ENCODE data around the gene PSMD12.
A peak's percentile ranks its signal among the peaks of the same experiment; 100 is the strongest.

The PSMD12 gene

GRCh38 chr17:67385122-67385988 lies 19.0 kb upstream of the PSMD12 start:
- no peak for DNase-seq

DNA sequence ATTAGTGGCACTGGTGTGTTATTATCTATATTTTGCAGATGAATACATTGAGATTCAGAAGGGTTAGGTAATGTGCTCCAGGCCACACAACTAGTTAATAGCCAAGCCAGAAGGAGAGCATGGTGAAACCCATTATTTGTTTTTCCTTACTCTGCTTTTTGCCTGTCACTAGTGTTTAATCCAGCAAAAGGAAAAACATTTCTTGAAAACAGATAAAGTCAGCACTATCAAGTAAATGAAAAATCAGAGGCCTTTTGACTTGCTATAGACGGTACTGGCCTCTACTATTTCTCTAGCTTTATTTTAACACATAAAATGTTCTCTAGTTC lies 15.5 kb upstream of the PSMD12 start:
- DNase-seq: no peak

- no peak for DNase-seq
Measured at GRCh38 chr17:67379251-67379630, 12.9 kb upstream of the PSMD12 start.

DNA sequence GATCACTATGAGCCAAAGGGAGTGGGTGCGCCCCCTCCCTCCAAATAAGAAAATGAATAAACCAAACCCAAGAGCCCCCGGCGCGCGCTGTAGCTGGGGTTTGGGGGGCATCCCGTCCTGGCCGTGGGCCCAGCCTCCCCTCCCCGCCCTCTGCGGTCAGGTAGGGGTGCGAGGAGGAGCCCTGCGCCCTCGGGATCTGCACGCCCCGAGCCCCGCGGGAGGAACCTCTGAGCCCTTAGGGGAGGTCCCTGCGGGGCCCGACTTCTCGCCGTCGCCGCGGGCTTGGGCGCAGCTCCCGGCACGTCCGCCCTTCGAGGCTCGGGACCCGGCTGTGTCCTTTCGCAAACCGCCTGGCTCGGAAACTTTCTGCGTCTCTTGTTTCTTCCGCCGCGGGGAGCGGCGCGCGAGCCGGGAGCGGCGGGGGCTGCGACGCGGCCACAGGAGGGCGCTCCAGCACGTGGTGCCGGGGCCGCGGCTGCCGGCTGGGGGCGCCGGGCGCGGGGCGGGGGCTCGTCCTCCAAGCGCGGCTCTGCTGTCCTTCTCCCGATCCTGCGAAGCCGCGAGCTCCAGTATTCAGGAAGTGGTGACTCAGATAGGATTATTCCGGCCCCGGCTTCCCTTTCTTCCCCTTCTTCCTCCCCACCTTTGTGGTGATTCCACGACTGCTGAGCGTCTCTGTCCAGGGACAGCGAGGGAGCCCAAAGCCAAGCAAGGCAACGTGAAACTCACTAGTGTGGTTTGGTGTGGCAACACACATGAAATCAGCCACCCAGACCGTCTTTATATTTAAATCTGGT lies 12.3 kb upstream of the PSMD12 start:
- DNase-seq: peak; percentile 60

DNA sequence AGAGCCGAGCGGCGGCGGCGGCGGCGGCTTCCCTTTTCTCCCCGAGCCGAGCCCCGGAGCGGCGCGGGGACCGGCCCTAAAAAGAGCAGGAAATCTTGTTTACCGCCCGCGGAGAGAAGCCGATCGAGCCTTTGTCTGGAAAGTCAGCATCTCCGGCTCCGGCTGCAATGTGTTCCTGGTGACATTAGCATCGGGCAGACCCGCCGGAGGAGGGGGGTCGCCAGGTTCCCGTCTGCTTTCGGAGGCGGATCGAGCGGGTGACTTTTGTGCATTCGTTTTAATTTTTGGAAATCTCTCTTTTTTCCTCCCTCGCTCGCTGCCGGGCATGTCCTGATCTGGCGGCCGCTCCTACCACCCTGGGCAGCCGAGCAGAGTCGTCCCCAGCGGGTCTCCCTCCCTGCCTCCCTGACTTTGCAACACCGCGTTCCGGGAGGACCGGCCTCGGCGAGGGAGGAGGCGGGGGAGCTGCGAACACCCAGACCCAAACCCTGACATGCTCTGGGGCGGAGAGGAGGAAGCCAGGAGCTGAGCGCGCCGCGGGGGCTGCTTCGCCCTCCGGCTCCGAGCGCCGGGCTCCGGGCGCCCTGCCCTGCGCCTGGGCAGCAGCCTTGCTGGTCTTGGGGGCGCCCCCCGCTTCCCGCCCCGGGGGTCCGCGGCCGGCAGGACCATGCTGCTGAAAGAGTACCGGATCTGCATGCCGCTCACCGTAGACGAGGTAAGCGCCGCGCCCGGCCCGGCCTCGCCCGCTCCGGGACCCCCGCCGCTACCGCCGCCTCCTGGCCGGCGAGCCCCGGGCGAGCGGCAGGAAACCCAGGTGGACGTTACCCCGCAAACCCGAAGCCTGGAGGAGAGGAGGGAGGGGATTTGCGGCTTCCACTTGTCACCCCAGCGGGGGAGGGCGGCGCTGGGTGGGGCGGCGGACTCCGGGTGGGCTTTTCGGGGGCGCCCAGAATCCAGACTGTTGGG lies 11.4 kb upstream of the PSMD12 start:
- peak; percentile 25 for DNase-seq

GRCh38 chr17:67376737-67377487 lies 10.5 kb upstream of the PSMD12 start, which contains the start of gene PITPNC1:
TSS of gene PITPNC1 (plus strand) at chr17:67377281.
- peak; percentile 66 for DNase-seq

GRCh38 chr17:67376415-67376736 lies 10.0 kb upstream of the PSMD12 start:
- no peak for DNase-seq

GRCh38 chr17:67375716-67376115 lies 9.3 kb upstream of the PSMD12 start:
- no peak for DNase-seq

GRCh38 chr17:67375054-67375427 lies 8.7 kb upstream of the PSMD12 start:
- no peak for DNase-seq

DNA sequence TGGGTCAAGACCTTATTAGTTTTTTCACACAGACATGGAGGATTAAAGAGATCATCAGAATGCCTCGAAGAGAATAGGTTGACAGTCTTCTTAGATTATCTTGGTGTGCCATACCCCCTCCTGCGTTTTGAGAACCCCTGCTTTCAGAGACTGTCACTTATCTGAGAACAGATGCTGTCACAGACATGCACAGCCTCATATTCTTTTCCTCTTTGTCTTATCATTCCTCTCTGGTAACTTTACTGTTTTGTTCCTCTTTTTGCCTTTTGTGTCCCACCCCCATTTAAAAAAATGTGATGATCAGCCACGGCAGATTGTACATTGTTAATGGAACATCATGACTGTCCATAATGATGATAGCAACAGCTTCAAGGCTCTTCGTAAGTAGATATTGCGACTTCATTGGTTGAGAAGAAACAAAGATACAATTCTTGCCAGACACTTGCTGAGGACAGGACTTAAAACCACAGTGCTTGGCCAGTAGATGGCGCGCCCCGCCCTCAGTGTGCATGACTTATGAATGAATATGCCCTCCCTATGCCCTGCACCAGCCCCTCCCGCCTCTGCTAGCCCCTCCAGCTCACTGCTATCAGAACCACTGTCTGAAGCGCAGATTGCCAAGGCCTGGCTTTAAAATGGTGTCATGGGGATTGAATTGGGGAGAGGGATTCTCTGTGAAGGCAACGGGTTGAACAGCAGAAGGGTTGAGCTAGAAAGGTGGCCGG lies 8.1 kb upstream of the PSMD12 start:
- DNase-seq: peak; percentile 79

GRCh38 chr17:67372751-67373150 lies 6.4 kb upstream of the PSMD12 start:
- no peak for DNase-seq

DNA sequence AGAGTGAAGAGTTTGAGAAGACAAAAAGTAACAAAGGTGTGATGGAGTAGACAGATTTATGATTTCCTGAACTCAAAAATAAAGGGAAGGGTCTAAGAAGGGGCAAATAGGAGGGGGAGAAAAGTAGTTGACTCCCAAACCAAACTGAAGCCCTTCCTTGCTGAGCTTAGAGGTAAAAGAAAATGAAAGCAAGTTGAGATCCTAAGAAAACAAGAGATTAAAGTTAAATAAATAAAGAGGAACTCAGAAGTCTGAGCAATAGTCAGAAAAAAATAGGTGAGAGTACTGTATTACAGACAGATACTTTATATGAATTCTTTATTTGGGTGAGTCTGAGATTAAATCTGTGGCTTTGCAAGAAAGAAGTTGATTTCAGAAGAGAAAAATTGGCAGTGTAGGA lies 3.3 kb upstream of the PSMD12 start:
- no peak for DNase-seq

DNA sequence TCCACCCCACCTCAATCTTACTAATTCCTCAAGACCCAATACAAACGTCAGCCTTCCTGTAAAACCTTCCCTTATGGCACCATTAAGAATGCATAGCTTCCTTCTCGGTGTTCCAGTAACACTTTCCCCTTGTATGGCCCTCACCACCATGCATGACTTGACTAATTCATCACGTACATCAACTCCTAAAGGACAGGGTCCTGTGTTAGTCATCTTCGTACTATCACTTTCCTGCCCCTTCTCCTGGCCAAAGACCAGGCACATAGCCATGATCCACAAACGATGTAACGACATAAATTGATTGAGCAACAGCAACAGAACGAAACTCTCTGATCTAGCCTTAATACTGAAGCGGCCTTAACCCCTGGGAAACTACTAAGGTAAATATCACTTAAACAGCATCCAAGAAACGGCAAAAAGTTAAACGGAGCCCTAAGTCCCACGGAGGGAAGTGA lies 612 bp downstream of the PSMD12 start:
- DNase-seq: peak; percentile 3

- no peak for DNase-seq
Measured at GRCh38 chr17:67364847-67365737, 1.3 kb downstream of the PSMD12 start.

DNA sequence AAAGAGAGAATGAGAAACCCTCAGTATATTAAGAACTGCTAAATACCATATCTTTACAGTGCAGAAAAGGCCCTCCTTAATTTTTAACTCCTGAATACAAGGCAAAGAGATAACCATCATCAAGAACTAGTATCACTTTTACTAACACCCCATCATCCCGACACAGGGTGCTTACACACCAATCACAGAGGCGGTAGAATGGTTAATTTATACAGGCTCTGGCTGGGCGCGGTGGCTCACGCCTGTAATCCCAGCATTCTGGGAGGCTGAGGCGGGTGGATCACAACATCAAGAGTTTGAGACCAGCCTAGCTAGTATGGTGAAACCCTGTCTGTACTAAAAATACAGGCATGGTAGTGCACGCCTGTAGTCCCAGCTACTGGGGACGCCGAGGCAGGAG lies 4.2 kb downstream of the PSMD12 start:
- DNase-seq: no peak

- DNase-seq: no peak
Measured at GRCh38 chr17:67360880-67361279, 5.5 kb downstream of the PSMD12 start.

GRCh38 chr17:67359960-67360791 lies 6.2 kb downstream of the PSMD12 start:
- DNase-seq: peak; percentile 4

DNA sequence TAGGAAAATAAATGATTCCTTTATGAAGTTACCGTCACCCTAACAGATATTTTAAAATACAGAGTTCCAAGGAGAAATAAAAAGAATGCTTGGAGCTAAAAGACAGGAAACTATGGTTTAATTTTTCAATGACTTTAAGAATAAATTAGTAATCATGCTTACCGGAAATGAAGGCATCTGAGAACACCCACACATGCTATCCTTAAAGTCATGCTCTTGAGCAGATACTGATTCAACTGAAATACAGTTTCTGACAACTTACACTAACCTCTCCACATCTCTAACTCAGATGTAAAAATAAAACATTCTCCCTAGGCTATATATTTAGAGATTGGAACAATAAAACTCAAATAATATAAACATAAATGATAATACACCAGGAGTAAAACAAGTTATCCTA lies 7.8 kb downstream of the PSMD12 start:
- DNase-seq: no peak

- DNase-seq: no peak
Measured at GRCh38 chr17:67353929-67354574, 12.3 kb downstream of the PSMD12 start.

All from NCI-H510A (cell line).